HFFc6 (cell line): Measurements from ENCODE around the gene FRMD4A. TPM values are rescaled to one million over a fixed set of nuclear protein-coding genes. Genes with fewer than 3 reads are reported as not detected.
"Not testable (repeated sequence)": the region's sequence is repeated elsewhere in the genome, so short reads cannot be mapped to it uniquely, and the experiment has no call there.

Experiments
- DNase-seq: peaks from one replicate; pipeline ENCODE4 v3.0.0-alpha.2; 2018
- H3K27ac Mint-ChIP-seq: 2 replicates; pipeline ENCODE4 v1.8.0; 2020; ENCODE audit warnings: mild to moderate bottlenecking, mixed read lengths
- H3K27me3 Mint-ChIP-seq: 2 replicates; pipeline ENCODE4 v1.8.0; 2021; ENCODE audit warnings: mild to moderate bottlenecking, moderate library complexity, mixed read lengths; ENCODE audit not compliant: insufficient read depth
- H3K36me3 Mint-ChIP-seq: 2 replicates; pipeline ENCODE4 v1.8.0; 2021; ENCODE audit warnings: low read depth, mixed read lengths
- H3K4me1 Mint-ChIP-seq: 2 replicates; pipeline ENCODE4 v1.8.0; 2020; ENCODE audit warnings: low read depth, mixed read lengths
- H3K4me3 Mint-ChIP-seq: 2 replicates; pipeline ENCODE4 v1.8.0; 2020; ENCODE audit warnings: mild to moderate bottlenecking, moderate library complexity, mixed read lengths
- H3K9me3 Mint-ChIP-seq: 2 replicates; pipeline ENCODE4 v1.8.0; 2020; ENCODE audit warnings: mild to moderate bottlenecking, mixed read lengths
- total RNA-seq, 6 experiments: library from RNA; stranded (reverse); fragmentation: NEBNext Ultra II Directional; extraction: Animal tissue kit (Norgen Biotek cat#: 25700); gene quantifications; 2 replicates in 1 of 6; 3 replicates in 5 of 6; pipeline ENCODE4 v1.2.3, GENCODE V29; 2021
- TF ChIP-seq, protein P1 (sequence below): fragments of 200-600 bp; sonication (generic); IDR thresholded peaks from 2 replicates; pipeline ENCODE4 v1.5.0; 2021; ENCODE audit warnings: antibody characterized with exemption, mild to moderate bottlenecking

FRMD4A gene
- total RNA-seq, 6 experiments from 2014 or later = 76.7 to 117 (median 92.3) TPM

- peaks cover 33% of the 10 kb centered on the region for H3K36me3 Mint-ChIP-seq
- H3K9me3 Mint-ChIP-seq = no peaks in the 10 kb centered on the region
- peaks cover 1% of the 10 kb centered on the region for H3K27me3 Mint-ChIP-seq
- no peak overlapping the region for H3K4me3 Mint-ChIP-seq
- peaks cover 33% of the 10 kb centered on the region for H3K4me1 Mint-ChIP-seq
- DNase-seq = no peak
- no peak overlapping the region for H3K27ac Mint-ChIP-seq
- TF ChIP-seq, protein P1, sequence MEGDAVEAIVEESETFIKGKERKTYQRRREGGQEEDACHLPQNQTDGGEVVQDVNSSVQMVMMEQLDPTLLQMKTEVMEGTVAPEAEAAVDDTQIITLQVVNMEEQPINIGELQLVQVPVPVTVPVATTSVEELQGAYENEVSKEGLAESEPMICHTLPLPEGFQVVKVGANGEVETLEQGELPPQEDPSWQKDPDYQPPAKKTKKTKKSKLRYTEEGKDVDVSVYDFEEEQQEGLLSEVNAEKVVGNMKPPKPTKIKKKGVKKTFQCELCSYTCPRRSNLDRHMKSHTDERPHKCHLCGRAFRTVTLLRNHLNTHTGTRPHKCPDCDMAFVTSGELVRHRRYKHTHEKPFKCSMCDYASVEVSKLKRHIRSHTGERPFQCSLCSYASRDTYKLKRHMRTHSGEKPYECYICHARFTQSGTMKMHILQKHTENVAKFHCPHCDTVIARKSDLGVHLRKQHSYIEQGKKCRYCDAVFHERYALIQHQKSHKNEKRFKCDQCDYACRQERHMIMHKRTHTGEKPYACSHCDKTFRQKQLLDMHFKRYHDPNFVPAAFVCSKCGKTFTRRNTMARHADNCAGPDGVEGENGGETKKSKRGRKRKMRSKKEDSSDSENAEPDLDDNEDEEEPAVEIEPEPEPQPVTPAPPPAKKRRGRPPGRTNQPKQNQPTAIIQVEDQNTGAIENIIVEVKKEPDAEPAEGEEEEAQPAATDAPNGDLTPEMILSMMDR = no peak
These were observed 500.9 kb downstream of the FRMD4A start for GRCh38 chr10:13829790-13830189.

DNA sequence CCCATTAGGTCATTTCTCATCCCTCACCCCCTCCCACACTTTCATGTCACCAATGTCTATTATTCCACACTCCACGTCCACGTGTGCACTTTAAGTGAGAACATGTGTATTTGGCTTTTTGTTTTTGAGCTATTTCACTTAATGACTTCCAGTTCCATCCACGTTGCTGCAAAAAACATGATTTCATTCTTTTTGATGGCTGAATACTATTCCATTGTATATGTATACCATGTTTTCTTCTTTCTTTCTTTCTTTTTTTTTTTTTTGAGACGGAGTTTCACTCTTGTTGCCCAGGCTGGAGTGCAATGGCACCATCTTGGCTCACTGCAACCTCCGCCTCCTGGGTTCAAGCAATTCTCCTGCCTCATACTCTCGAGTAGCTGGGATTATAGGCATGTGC, 502.4 kb downstream of the FRMD4A start:
- not testable (repeated sequence) for DNase-seq, H3K27me3 Mint-ChIP-seq, H3K9me3 Mint-ChIP-seq, H3K27ac Mint-ChIP-seq, H3K4me3 Mint-ChIP-seq
- Mint-ChIP-seq H3K4me1 (peaks cover 31% of the 10 kb centered on the region), H3K36me3 (peaks cover 33% of the 10 kb centered on the region)

DNA sequence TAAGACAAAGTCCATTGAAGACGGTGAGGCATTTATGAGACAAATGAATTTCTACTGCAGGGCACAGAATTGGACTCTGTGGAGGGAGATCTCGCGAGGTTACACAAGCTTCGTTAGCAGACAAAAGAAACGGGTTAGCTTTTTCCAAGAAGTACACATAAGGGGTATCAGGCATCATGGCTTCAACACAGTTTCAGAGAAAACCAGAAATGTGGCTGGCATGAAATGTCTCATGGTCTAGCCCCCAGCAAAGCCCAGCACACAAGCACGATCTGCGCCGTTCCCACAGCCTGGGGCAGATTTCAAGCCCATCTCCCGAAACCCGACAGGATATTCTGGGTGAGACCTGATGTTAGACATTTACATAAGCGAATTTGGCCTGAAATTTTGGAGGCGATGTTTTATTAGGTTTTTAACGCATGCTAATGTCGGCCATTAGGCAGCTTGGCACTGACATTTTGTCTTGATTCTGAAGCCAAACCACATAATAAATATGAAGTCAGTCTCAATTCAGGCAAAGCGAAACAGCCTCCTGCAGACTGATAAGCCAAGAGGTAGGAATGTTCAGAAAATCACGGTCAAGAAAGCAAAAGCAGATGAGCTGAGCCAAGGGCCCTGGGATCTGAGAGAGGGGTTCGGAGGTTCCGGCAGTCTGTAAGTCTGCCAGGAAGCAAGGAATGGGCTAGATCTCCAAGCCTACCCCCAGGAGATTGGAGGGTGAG, 503.5 kb downstream of the FRMD4A start:
- no peaks in the 10 kb centered on the region for H3K9me3 Mint-ChIP-seq
- H3K4me3 Mint-ChIP-seq = no peak overlapping the region
- no peak overlapping the region for H3K27ac Mint-ChIP-seq
- TF ChIP-seq, protein P1 = no peak
- H3K27me3 Mint-ChIP-seq = peaks cover 1% of the 10 kb centered on the region
- H3K36me3 Mint-ChIP-seq = peaks cover 27% of the 10 kb centered on the region
- no peak for DNase-seq
- H3K4me1 Mint-ChIP-seq = peaks cover 25% of the 10 kb centered on the region

DNA sequence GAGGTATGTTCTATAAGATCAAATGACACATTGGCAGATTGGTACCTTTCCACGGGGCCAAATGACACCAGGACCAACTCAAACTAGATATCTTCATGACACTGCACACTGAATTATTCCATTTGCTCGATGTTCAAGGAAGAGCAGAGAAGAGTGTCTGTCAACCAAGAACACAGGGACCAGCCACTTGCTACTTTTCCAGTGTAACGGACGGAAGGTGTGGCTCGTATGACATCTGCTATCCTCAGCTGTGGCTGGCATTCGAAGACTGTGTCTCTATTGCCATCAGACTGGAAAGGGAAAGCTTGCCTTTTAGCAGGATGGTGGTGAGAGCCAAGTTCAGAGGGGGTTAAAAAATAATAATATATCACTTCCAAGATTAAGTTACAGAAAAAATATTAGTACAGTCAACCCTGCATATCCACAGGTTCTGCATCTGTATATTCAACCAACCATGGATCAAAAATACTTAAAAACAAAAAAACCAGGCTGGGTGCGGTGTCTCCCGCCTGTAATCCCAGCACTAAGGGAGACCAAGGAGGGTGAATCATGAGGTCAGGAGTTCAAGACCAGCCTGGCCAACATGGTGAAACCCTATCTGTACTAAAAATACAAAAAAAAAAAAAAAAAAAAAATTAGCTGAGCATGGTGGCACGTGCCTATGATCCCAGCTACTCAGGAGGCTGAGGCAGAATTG, 506.9 kb downstream of the FRMD4A start:
- Mint-ChIP-seq H3K4me1 (peaks cover 28% of the 10 kb centered on the region), H3K27ac (no peak overlapping the region), H3K9me3 (no peaks in the 10 kb centered on the region), H3K36me3 (peaks cover 17% of the 10 kb centered on the region), H3K4me3 (no peak overlapping the region), H3K27me3 (peaks cover 5% of the 10 kb centered on the region)
- TF ChIP-seq, protein P1 = no peak
- DNase-seq = no peak

DNA sequence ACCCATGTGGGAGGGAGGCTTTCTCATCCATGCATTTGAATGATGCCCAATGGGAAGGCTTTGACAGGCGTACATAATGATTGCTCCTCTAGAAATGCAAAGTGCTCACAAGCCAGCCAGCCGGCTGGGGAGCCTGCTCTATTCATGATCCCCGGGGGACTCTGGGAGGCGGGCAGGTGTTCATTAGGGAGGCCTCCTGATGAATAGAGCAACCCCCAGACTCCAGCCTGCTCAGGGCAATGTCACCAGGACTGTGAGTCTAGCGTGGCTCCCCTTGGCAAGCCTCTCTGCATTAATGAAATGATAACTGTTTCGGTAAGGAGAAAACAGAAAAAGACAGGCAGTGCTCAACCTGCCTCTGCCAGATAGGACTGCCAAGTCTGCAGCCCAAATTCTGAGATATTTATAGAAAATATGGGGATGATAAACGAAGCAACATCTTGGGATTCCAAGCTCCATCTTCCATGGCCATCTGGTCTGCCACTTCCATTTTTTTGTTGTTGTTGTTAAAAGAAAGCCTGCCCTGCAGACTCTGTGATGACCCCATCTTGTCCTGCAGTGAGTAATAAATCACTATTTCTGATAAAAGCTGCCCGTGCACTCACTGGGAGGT, 507.5 kb downstream of the FRMD4A start:
- no peak overlapping the region for H3K4me3 Mint-ChIP-seq
- TF ChIP-seq, protein P1 = no peak

GRCh38 chr10:13822490-13822889, 508.2 kb downstream of the FRMD4A start:
- Mint-ChIP-seq H3K4me1 (peaks cover 34% of the 10 kb centered on the region), H3K4me3 (no peak overlapping the region), H3K36me3 (peaks cover 20% of the 10 kb centered on the region), H3K27ac (no peak overlapping the region; the same call in 1 of the 2 replicates), H3K9me3 (no peaks in the 10 kb centered on the region; the same call in 1 of the 2 replicates), H3K27me3 (peaks cover 3% of the 10 kb centered on the region)
- DNase-seq = no peak
- TF ChIP-seq, protein P1 = no peak

More for the DNA sequence above, 507.5 kb downstream of the FRMD4A start:
- no peaks in the 10 kb centered on the region for H3K9me3 Mint-ChIP-seq
- H3K4me1 Mint-ChIP-seq = peaks cover 33% of the 10 kb centered on the region
- peaks cover 4% of the 10 kb centered on the region for H3K27me3 Mint-ChIP-seq
- H3K27ac Mint-ChIP-seq = no peak overlapping the region; the same call in 1 of the 2 replicates
- DNase-seq = no peak
- H3K36me3 Mint-ChIP-seq = peaks cover 17% of the 10 kb centered on the region
